GM21737 (cell line): ENCODE measurements around the gene PPP1R1B.

ENCODE experiments used
- ATAC-seq: cut with Tn5 transposase; IDR thresholded peaks from one replicate; pipeline ENCODE4 v1.9.1; 2021; ENCODE audit warnings: mild to moderate bottlenecking, moderate library complexity; ENCODE audit not compliant: unreplicated experiment

Gene PPP1R1B

GRCh38 chr17:39631403-39631802, 4.7 kb downstream of the PPP1R1B start:
- no peak for ATAC-seq

GRCh38 chr17:39632153-39632941, 5.6 kb downstream of the PPP1R1B start:
- no peak for ATAC-seq

GRCh38 chr17:39633570-39634183, 6.9 kb downstream of the PPP1R1B start:
- ATAC-seq, result no peak

- ATAC-seq, result no peak
Observed at GRCh38 chr17:39634384-39634871, 7.7 kb downstream of the PPP1R1B start.

GRCh38 chr17:39635614-39636176, 8.9 kb downstream of the PPP1R1B start:
- ATAC-seq, result no peak

- peak; percentile 16 for ATAC-seq
Observed at GRCh38 chr17:39636587-39636926, 9.8 kb downstream of the PPP1R1B start.

GRCh38 chr17:39636927-39637736, 10.4 kb downstream of the PPP1R1B start, which contains the start of gene STARD3:
Gene STARD3 (plus strand): TSS chr17:39637144. CDS start chr17:39653532, 16,388 bp downstream.
- peak; percentile 77 for ATAC-seq

- no peak for ATAC-seq
Observed at GRCh38 chr17:39638317-39638716, 11.6 kb downstream of the PPP1R1B start.

GRCh38 chr17:39639043-39639442, 12.3 kb downstream of the PPP1R1B start:
- no peak for ATAC-seq

GRCh38 chr17:39639566-39640458, 13.1 kb downstream of the PPP1R1B start:
- no peak for ATAC-seq

GRCh38 chr17:39640591-39641031, 13.9 kb downstream of the PPP1R1B start:
- no peak for ATAC-seq

GRCh38 chr17:39641097-39641496, 14.3 kb downstream of the PPP1R1B start:
- no peak for ATAC-seq

GRCh38 chr17:39641883-39642282, 15.1 kb downstream of the PPP1R1B start:
- no peak for ATAC-seq

GRCh38 chr17:39642291-39643074, 15.7 kb downstream of the PPP1R1B start:
- no peak for ATAC-seq

GRCh38 chr17:39643271-39643670, 16.5 kb downstream of the PPP1R1B start:
- ATAC-seq, result no peak

GRCh38 chr17:39647256-39647655, 20.5 kb downstream of the PPP1R1B start:
- ATAC-seq, result no peak

GRCh38 chr17:39648616-39649366, 22.0 kb downstream of the PPP1R1B start:
- no peak for ATAC-seq

GRCh38 chr17:39650121-39650579, 23.4 kb downstream of the PPP1R1B start:
- no peak for ATAC-seq
